ENCODE data around the gene AFTPH. TPM values are rescaled to one million over a fixed set of nuclear protein-coding genes. Genes with fewer than 3 reads are reported as not detected.
A peak's percentile ranks its signal among the peaks of the same experiment; 100 is the strongest.

Gene AFTPH
- total RNA-seq, 1 donor from 2014 or later = 28.9 TPM

DNA sequence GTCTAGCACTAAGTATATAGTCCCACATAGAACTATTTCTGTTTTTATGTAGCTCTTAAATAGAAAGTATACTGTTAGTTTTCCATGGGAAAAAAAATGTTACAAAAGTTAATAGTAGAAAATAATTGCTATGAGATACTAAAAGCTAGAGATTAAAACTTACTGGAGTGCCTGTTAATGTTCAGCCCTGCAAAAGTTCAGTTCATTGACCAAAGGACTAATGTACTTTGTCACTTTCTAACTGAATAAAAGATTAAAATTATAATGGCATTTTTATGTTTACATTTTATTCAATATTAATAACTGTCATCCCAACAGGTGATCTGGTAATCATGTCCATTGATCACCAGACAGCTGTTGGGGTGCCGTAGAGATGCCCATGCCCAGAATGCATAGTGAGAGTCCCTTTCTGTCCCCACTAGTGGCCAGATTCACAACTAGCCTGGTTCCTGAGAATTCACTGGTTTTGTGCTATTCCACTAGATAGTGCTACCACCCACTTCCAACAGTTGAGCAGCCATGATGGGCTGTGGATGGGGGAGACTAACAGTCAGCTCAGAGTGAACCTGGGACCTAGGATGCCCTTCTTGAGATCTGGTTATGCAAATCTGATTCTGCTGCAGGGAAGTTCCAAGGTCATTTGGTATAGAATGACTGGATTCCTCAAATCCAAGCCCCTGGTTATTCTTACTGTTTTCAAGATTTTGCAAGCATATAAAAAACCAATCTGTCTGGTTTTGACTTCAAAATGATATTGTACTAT lies 57.8 kb downstream of the AFTPH start:
- no peak for DNase-seq (ENCODE audit: low spot score, unreplicated experiment)
- TF ChIP-seq, protein P1, sequence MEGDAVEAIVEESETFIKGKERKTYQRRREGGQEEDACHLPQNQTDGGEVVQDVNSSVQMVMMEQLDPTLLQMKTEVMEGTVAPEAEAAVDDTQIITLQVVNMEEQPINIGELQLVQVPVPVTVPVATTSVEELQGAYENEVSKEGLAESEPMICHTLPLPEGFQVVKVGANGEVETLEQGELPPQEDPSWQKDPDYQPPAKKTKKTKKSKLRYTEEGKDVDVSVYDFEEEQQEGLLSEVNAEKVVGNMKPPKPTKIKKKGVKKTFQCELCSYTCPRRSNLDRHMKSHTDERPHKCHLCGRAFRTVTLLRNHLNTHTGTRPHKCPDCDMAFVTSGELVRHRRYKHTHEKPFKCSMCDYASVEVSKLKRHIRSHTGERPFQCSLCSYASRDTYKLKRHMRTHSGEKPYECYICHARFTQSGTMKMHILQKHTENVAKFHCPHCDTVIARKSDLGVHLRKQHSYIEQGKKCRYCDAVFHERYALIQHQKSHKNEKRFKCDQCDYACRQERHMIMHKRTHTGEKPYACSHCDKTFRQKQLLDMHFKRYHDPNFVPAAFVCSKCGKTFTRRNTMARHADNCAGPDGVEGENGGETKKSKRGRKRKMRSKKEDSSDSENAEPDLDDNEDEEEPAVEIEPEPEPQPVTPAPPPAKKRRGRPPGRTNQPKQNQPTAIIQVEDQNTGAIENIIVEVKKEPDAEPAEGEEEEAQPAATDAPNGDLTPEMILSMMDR (IDR thresholded peaks at IDR 0.05; ENCODE audit: unreplicated experiment) = no peak
- no peaks in the 10 kb centered on the region for H3K4me1 Mint-ChIP-seq (ENCODE audit: low read depth)
- no peaks in the 10 kb centered on the region for H3K27me3 Mint-ChIP-seq
- H3K9me3 Mint-ChIP-seq (ENCODE audit: low read depth) = no peaks in the 10 kb centered on the region
- H3K36me3 Mint-ChIP-seq (ENCODE audit: insufficient read depth) = peaks cover 7% of the 10 kb centered on the region
- H3K27ac Mint-ChIP-seq = no peak overlapping the region
- H3K4me3 Mint-ChIP-seq (ENCODE audit: low read depth) = no peak overlapping the region

DNA sequence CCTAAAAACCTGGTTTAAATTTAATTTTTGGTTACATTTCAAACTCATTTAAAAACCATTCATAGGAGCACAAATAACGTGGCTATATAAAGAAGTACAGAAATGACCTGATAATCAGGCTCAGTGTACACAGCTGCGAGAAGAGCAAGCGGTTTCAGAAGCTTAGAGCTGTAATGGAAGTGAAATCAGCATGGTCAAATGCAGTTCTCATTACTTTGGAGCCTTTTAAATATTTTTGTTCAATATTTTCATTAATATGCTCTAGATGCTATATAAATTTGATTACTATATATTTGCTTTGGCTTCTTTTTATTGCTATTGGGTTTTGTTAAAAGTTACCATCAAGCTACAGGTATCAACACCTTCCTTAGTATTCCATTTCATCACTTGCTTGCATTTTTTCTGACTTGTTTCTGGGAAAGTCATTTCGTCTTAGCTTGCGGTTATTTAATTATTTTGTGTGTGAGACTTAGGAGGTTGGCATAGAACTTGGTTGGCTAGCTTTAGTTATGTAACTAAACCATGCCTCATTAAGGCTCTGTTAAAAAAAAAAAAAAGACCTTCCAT lies 58.7 kb downstream of the AFTPH start:
- H3K27me3 Mint-ChIP-seq = no peaks in the 10 kb centered on the region

GRCh38 chr2:64586054-64586453 lies 61.9 kb downstream of the AFTPH start:
- Mint-ChIP-seq H3K9me3 (ENCODE audit: low read depth) (no peaks in the 10 kb centered on the region), H3K4me1 (ENCODE audit: low read depth) (no peaks in the 10 kb centered on the region), H3K27ac (no peak overlapping the region), H3K4me3 (ENCODE audit: low read depth) (no peak overlapping the region), H3K36me3 (ENCODE audit: insufficient read depth) (peaks cover 9% of the 10 kb centered on the region), H3K27me3 (no peaks in the 10 kb centered on the region)
- DNase-seq (ENCODE audit: low spot score, unreplicated experiment) = no peak
- TF ChIP-seq, protein P1 (IDR thresholded peaks at IDR 0.05; ENCODE audit: unreplicated experiment) = no peak

More for the DNA sequence above, 58.7 kb downstream of the AFTPH start:
- H3K9me3 Mint-ChIP-seq (ENCODE audit: low read depth) = no peaks in the 10 kb centered on the region
- no peak for DNase-seq (ENCODE audit: low spot score, unreplicated experiment)
- H3K4me1 Mint-ChIP-seq (ENCODE audit: low read depth) = no peaks in the 10 kb centered on the region
- H3K4me3 Mint-ChIP-seq (ENCODE audit: low read depth) = no peak overlapping the region
- H3K27ac Mint-ChIP-seq = no peak overlapping the region
- TF ChIP-seq, protein P1 (IDR thresholded peaks at IDR 0.05; ENCODE audit: unreplicated experiment) = no peak
- peaks cover 7% of the 10 kb centered on the region for H3K36me3 Mint-ChIP-seq (ENCODE audit: insufficient read depth)

DNA sequence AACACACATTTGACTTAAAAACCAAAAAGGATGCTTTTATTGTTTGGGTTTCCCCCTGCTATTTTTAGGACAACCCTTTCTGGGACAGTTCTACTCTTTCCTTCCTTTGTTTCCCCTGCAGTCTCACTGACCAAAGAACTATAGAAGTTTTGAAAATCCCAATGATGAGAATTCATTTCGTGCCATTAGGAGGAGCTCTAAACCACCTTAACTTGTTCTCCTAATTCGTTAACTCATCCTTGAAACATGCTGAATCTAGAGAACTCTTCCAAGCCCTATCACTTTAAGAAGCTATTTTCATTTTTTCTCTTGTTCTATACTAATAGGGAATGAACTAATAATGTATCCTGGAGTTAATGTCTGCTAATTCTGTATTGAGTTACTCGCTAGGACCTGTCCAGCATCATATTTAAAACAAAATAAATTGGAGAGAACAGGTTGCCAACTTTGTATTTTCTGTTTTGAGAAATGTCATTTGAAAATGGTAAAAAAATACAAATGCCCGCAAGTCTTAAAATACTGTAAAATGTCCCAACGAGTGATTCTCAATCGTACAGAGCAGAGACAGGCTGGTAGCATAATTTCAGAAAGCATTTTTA lies 62.9 kb downstream of the AFTPH start:
- TF ChIP-seq, protein P1 (IDR thresholded peaks at IDR 0.05; ENCODE audit: unreplicated experiment) = peak; percentile 75
- peak overlapping the region; percentile 44 for H3K27ac Mint-ChIP-seq
- no peak overlapping the region for H3K4me3 Mint-ChIP-seq (ENCODE audit: low read depth)
- no peaks in the 10 kb centered on the region for H3K27me3 Mint-ChIP-seq
- peaks cover 9% of the 10 kb centered on the region for H3K36me3 Mint-ChIP-seq (ENCODE audit: insufficient read depth)
- DNase-seq (ENCODE audit: low spot score, unreplicated experiment) = no peak
- H3K4me1 Mint-ChIP-seq (ENCODE audit: low read depth) = no peaks in the 10 kb centered on the region
- H3K9me3 Mint-ChIP-seq (ENCODE audit: low read depth) = no peaks in the 10 kb centered on the region

- H3K4me1 Mint-ChIP-seq (ENCODE audit: low read depth) = no peaks in the 10 kb centered on the region
- H3K4me3 Mint-ChIP-seq (ENCODE audit: low read depth) = no peak overlapping the region
- no peak for DNase-seq (ENCODE audit: low spot score, unreplicated experiment)
- no peaks in the 10 kb centered on the region for H3K27me3 Mint-ChIP-seq
- H3K36me3 Mint-ChIP-seq (ENCODE audit: insufficient read depth) = peaks cover 12% of the 10 kb centered on the region
- H3K9me3 Mint-ChIP-seq (ENCODE audit: low read depth) = no peaks in the 10 kb centered on the region
- TF ChIP-seq, protein P1 (IDR thresholded peaks at IDR 0.05; ENCODE audit: unreplicated experiment) = no peak
- H3K27ac Mint-ChIP-seq = no peak overlapping the region
Observed at GRCh38 chr2:64587561-64587960, 63.4 kb downstream of the AFTPH start.

All from progenitor cell of endocrine pancreas (in vitro differentiated cells).